Activated T-cell treated with anti-CD3 and anti-CD28 coated beads for 1 hour (primary cell): Measurements from ENCODE around the gene PLLP.

Experiments
- DNase-seq: peaks from one replicate; pipeline ENCODE4 v3.0.0-alpha.2; 2020; ENCODE audit warnings: low read depth

PLLP gene

GRCh38 chr16:57225978-57226377, 58.5 kb downstream of the PLLP start:
- no peak for DNase-seq

GRCh38 chr16:57224651-57225335, 59.7 kb downstream of the PLLP start:
- no peak for DNase-seq

GRCh38 chr16:57223057-57223456, 61.4 kb downstream of the PLLP start:
- no peak for DNase-seq

- DNase-seq = no peak
These were observed 67.5 kb downstream of the PLLP start for GRCh38 chr16:57216968-57217367.

GRCh38 chr16:57213462-57213861, 71.0 kb downstream of the PLLP start:
- no peak for DNase-seq

- DNase-seq = no peak
These were observed 74.7 kb downstream of the PLLP start for GRCh38 chr16:57209780-57210179.

- DNase-seq = no peak
These were observed 75.5 kb downstream of the PLLP start for GRCh38 chr16:57208926-57209325.
